WTC11 (cell line): ENCODE data around the gene SIGLEC12. TPM values are rescaled to one million over a fixed set of nuclear protein-coding genes. Genes with fewer than 3 reads are reported as not detected.

Source experiments
- ATAC-seq: fragments of 200-7000 bp; cut with Tn5 transposase; 2 replicates; pipeline ENCODE4 v1.10.0; 2021; ENCODE audit warnings: mild to moderate bottlenecking, moderate library complexity
- CTCF ChIA-PET: fragments of 300-600 bp; sonication (Branson Sonifier 250); formaldehyde crosslinking; loops from one replicate; lab custom pipeline; 2021; ENCODE audit warnings: antibody characterized with exemption; lab: Charles Lee
- POLR2A ChIA-PET: fragments of 350-600 bp; sonication (Branson Sonifier 250); formaldehyde crosslinking; loops from one replicate; lab custom pipeline; 2021; ENCODE audit warnings: antibody characterized with exemption; lab: Charles Lee
- DNase-seq: peaks from one replicate; pipeline ENCODE4 v3.0.0; 2021; ENCODE audit warnings: low spot score
- H3K27ac Mint-ChIP-seq: 2 replicates; pipeline ENCODE4 v1.8.0; 2021; ENCODE audit warnings: mixed read lengths
- H3K27me3 Mint-ChIP-seq: 2 replicates; pipeline ENCODE4 v1.8.0; 2021; ENCODE audit warnings: low read depth, mild to moderate bottlenecking, moderate library complexity, mixed read lengths
- H3K36me3 Mint-ChIP-seq: 2 replicates; pipeline ENCODE4 v1.8.0; 2021; ENCODE audit warnings: mixed read lengths
- H3K4me1 Mint-ChIP-seq: 2 replicates; pipeline ENCODE4 v1.8.0; 2022; ENCODE audit warnings: mixed read lengths
- H3K4me3 Mint-ChIP-seq: 2 replicates; pipeline ENCODE4 v1.8.0; 2021; ENCODE audit warnings: mild to moderate bottlenecking, moderate library complexity, mixed read lengths
- H3K9me3 Mint-ChIP-seq: 2 replicates; pipeline ENCODE4 v1.8.0; 2021; ENCODE audit warnings: mixed read lengths
- ETV6 ChIP-seq: sonication (generic); formaldehyde crosslinking; IDR thresholded peaks from 2 replicates; pipeline ENCODE4 v1.8.1; 2022; ENCODE audit warnings: mild to moderate bottlenecking, missing genetic modification reagents
- KAT7 ChIP-seq: sonication (generic); formaldehyde crosslinking; IDR thresholded peaks from 2 replicates; pipeline ENCODE4 v1.8.1; 2023; ENCODE audit warnings: missing genetic modification reagents, mild to moderate bottlenecking, borderline replicate concordance
- PRDM15 ChIP-seq: sonication (generic); formaldehyde crosslinking; IDR thresholded peaks from 2 replicates; pipeline ENCODE4 v1.8.0; 2022; ENCODE audit warnings: missing genetic modification reagents
- RELA ChIP-seq: sonication (generic); formaldehyde crosslinking; IDR thresholded peaks from 2 replicates; pipeline ENCODE4 v1.8.1; 2022; ENCODE audit warnings: missing genetic modification reagents, mild to moderate bottlenecking, borderline replicate concordance
- ZNF281 ChIP-seq: sonication (generic); formaldehyde crosslinking; IDR thresholded peaks from 2 replicates; pipeline ENCODE4 v1.8.0; 2023; ENCODE audit warnings: mild to moderate bottlenecking, missing genetic modification reagents
- total RNA-seq: library from RNA; stranded (reverse); gene quantifications from 3 replicates; pipeline ENCODE4 v1.2.3, GENCODE V29; 2021
- TF ChIP-seq, protein P1 (sequence below): fragments of 250-450 bp; sonication (Bioruptor Pico); IDR thresholded peaks from 2 replicates; pipeline ENCODE4 v1.9.0; 2021; ENCODE audit warnings: mild to moderate bottlenecking
- TF ChIP-seq, protein P2 (sequence below): fragments of 200-600 bp; IDR thresholded peaks from 2 replicates; pipeline ENCODE4 v1.8.0; 2022; ENCODE audit warnings: antibody characterized with exemption

Gene SIGLEC12
- total RNA-seq, 1 experiment from 2014 or later, result not detected

DNA sequence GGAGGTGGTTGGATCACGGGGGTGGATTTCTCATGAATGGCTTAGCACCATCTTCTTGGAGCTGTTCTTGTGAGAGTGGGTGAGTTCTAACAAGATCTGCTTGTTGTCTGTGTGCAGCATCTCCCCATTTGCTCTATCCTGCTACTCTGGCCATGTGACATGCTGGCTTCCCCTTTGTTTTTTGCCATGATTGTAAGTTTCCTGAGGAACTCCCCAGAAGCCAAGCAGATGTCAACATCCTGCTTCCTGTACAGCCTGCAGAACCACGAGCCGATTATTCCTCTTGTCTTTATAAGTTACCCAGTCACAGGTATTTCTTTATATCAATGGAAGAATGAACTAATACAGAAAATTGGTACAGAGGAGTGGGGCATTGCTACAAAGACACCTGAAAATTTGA lies 2.3 kb upstream of the SIGLEC12 start:
- no peaks in the 10 kb centered on the region for H3K36me3 Mint-ChIP-seq
- no peak for ATAC-seq

More for the DNA sequence above, 2.3 kb upstream of the SIGLEC12 start:
- CTCF ChIA-PET, result no interaction called here
- Mint-ChIP-seq H3K4me3 (no peak overlapping the region), H3K4me1 (no peaks in the 10 kb centered on the region), H3K9me3 (peaks cover 19% of the 10 kb centered on the region), H3K27ac (no peak overlapping the region), H3K27me3 (peaks cover 42% of the 10 kb centered on the region)
- POLR2A ChIA-PET, result no interaction called here
- no peak for DNase-seq
- TF ChIP-seq, protein P1, sequence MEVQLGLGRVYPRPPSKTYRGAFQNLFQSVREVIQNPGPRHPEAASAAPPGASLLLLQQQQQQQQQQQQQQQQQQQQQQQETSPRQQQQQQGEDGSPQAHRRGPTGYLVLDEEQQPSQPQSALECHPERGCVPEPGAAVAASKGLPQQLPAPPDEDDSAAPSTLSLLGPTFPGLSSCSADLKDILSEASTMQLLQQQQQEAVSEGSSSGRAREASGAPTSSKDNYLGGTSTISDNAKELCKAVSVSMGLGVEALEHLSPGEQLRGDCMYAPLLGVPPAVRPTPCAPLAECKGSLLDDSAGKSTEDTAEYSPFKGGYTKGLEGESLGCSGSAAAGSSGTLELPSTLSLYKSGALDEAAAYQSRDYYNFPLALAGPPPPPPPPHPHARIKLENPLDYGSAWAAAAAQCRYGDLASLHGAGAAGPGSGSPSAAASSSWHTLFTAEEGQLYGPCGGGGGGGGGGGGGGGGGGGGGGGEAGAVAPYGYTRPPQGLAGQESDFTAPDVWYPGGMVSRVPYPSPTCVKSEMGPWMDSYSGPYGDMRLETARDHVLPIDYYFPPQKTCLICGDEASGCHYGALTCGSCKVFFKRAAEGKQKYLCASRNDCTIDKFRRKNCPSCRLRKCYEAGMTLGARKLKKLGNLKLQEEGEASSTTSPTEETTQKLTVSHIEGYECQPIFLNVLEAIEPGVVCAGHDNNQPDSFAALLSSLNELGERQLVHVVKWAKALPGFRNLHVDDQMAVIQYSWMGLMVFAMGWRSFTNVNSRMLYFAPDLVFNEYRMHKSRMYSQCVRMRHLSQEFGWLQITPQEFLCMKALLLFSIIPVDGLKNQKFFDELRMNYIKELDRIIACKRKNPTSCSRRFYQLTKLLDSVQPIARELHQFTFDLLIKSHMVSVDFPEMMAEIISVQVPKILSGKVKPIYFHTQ (CRISPR knock-in tag), result no peak
- TF ChIP-seq KAT7 (CRISPR knock-in tag), result no peak
- no peak for TF ChIP-seq ZNF281 (CRISPR knock-in tag)
- TF ChIP-seq RELA (CRISPR knock-in tag), result no peak
- no peak for TF ChIP-seq PRDM15
- TF ChIP-seq, protein P2, sequence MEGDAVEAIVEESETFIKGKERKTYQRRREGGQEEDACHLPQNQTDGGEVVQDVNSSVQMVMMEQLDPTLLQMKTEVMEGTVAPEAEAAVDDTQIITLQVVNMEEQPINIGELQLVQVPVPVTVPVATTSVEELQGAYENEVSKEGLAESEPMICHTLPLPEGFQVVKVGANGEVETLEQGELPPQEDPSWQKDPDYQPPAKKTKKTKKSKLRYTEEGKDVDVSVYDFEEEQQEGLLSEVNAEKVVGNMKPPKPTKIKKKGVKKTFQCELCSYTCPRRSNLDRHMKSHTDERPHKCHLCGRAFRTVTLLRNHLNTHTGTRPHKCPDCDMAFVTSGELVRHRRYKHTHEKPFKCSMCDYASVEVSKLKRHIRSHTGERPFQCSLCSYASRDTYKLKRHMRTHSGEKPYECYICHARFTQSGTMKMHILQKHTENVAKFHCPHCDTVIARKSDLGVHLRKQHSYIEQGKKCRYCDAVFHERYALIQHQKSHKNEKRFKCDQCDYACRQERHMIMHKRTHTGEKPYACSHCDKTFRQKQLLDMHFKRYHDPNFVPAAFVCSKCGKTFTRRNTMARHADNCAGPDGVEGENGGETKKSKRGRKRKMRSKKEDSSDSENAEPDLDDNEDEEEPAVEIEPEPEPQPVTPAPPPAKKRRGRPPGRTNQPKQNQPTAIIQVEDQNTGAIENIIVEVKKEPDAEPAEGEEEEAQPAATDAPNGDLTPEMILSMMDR, result no peak
- no peak for TF ChIP-seq ETV6 (CRISPR knock-in tag)
